Sigmoid colon (tissue), 7 donors: Measurements from ENCODE around the gene RFX4. TPM values are rescaled to one million over a fixed set of nuclear protein-coding genes. Genes with fewer than 3 reads are reported as not detected.

Experiments used
- DNase-seq: peaks from one replicate; pipeline ENCODE4 v3.0.0-alpha.2; 2019
- H3K27ac ChIP-seq, 4 donors: fragments of 200-600 bp; sonication (generic); one replicate each; pipeline ENCODE4 v1.5.1; 2016 to 2019; ENCODE audit warnings: mild to moderate bottlenecking in 1 of 4
- H3K27me3 ChIP-seq, 3 donors: fragments of 200-600 bp; sonication (generic); one replicate each; pipeline ENCODE4 v1.5.1; 2019; ENCODE audit warnings: mild to moderate bottlenecking in 1 of 3
- H3K36me3 ChIP-seq, 4 donors: fragments of 200-600 bp; sonication (generic); one replicate each; pipeline ENCODE4 v1.5.1; 2016 to 2019
- H3K4me1 ChIP-seq, 4 donors: fragments of 200-600 bp; sonication (generic); one replicate each; pipeline ENCODE4 v1.5.1; 2017 to 2019
- H3K4me3 ChIP-seq, 4 donors: fragments of 200-600 bp; sonication (generic); one replicate each; pipeline ENCODE4 v1.5.1; 2017 to 2019; ENCODE audit warnings: mild to moderate bottlenecking in 2 of 4, moderate library complexity in 1 of 4
- H3K9me3 ChIP-seq, 4 donors: fragments of 200-600 bp in 3 of 4; sonication (generic) in 3 of 4; one replicate each; pipeline versions ENCODE4 v1.5.1 to v1.6.1; 2013 to 2019
- CTCF ChIP-seq, 4 experiments: fragments of 450-650 bp in 3 of 4; fragments of 200-600 bp in 1 of 4; IDR thresholded peaks; one replicate each; pipeline ENCODE4 v1.5.1; 2016 to 2019; ENCODE audit warnings: antibody characterized with exemption in 4 of 4, mild to moderate bottlenecking in 3 of 4, moderate library complexity in 2 of 4
- EP300 ChIP-seq, 4 donors: sonication (generic); formaldehyde crosslinking; IDR thresholded peaks; one replicate each; pipeline ENCODE4 v1.6.1; 2017; ENCODE audit warnings: antibody characterized with exemption in 4 of 4
- POLR2A ChIP-seq, 2 donors: fragments of 450-650 bp; IDR thresholded peaks; one replicate each; pipeline ENCODE4 v1.6.1; 2016; ENCODE audit warnings: antibody characterized with exemption in 2 of 2, mild to moderate bottlenecking in 2 of 2, moderate library complexity in 2 of 2
- POLR2AphosphoS5 ChIP-seq, 4 donors: sonication (generic); formaldehyde crosslinking; IDR thresholded peaks; one replicate each; pipeline ENCODE4 v1.6.1; 2017; ENCODE audit warnings: antibody characterized with exemption in 4 of 4
- WGBS, 2 donors: extraction: QIAGEN DNeasy Blood & Tissue Kit; methylation state at CpG; one replicate each; pipeline ENCODE4 v1.1.7; 2013; 5-methylcytosine and 5-hydroxymethylcytosine counted together
- intact Hi-C: fragments of 100-400 bp; cut with DNase I; formaldehyde crosslinking; loops from one replicate; pipeline ENCODE4 v1.15.1; 2023
- polyA plus RNA-seq, 3 donors: library from polyadenylated mRNA; stranded (reverse); fragments of 200-250 nt; gene quantifications; one replicate each; pipeline ENCODE4 v1.2.3, GENCODE V29; 2013
- total RNA-seq, 4 donors: library from RNA; depleted of rRNA; stranded (reverse); fragments of >200 nt; gene quantifications; one replicate each; pipeline ENCODE4 v1.1.0, GENCODE V29; 2016
- donor health status: healthy with polysubstance abuse.
- donor health status: Bipolar disorder and iron deficiency.
- donor health status: healthy.

RFX4 gene
- total and polyA plus RNA-seq, 7 donors = 0.01 TPM; not detected in 6

DNA sequence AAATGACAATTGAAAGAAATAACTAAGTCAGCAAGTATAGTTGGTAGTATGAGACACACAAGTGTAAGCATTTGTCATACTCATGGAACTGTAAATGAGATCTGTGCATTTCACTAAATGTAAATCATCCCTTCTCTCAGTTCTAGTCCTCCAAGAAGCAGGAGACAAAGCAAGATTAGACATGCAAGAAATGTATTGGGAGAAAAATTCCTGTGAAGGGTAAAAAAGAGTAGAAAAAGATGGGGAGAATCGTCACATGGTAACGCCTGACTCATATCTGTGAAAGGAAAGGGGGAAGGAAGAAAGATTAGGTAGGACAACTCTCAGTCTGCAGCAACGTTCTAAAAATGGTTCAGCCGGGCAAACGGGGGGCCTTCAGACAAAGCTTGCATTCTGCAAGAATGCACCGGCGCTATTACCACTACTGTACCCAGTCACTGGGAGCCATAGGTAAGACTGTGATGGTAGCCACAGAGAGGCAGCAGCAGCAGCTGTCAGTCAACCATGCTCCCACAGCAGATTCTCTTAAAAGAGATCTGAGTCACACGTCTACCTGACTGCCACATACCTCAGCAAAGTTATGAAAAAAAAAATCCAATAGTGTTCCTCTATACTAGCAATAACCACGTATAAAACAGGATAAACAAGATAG lies 18.0 kb upstream of the RFX4 start:
- H3K4me1 ChIP-seq = no peaks in the 10 kb centered on the region
- H3K9me3 ChIP-seq = peaks cover 0 to 3% (median 0%) of the 10 kb centered on the region in 4 donors
- intact Hi-C loops = no loop called here
- no peak overlapping the region for H3K4me3 ChIP-seq
- DNase-seq = no peak
- 63 to 70% methylated on average over 9 of the region's 9 CpGs for WGBS, 2 donors
- no peaks in the 10 kb centered on the region for H3K36me3 ChIP-seq
- no peaks in the 10 kb centered on the region for H3K27me3 ChIP-seq
- TF ChIP-seq POLR2AphosphoS5 (IDR thresholded peaks at IDR 0.05) (no peak), CTCF (IDR thresholded peaks at IDR 0.05) (no peak), POLR2A (IDR thresholded peaks at IDR 0.05) (no peak), EP300 (IDR thresholded peaks at IDR 0.05) (no peak)
- H3K27ac ChIP-seq = no peak overlapping the region

DNA sequence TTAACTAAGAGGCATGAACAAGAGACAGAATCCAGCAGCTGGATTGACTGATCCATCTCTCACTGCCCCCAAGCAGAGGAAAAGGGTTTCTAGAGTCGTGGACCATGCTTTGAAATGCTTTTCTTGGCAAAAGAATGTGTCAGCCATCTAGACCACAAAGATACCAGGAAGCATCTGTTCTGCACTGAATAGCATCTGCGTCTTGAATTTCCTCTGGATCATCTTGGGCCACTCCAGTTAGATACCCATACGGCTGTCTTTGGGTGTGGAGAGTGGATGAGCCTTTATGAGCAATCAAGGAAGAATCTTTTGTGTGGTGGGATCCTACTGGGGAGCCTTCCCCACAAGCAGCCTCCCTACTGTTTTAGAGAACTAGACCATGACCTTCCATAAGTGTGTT lies 16.0 kb upstream of the RFX4 start:
- 71 to 74% methylated on average over 3 of the region's 3 CpGs for whole genome bisulfite sequencing, 2 donors
- intact Hi-C loops = no loop called here
- H3K36me3 ChIP-seq = no peaks in the 10 kb centered on the region
- no peaks in the 10 kb centered on the region for H3K4me1 ChIP-seq
- DNase-seq = no peak
- TF ChIP-seq CTCF (IDR thresholded peaks at IDR 0.05) = no peak
- TF ChIP-seq POLR2AphosphoS5 (IDR thresholded peaks at IDR 0.05) = no peak
- no peak for TF ChIP-seq POLR2A (IDR thresholded peaks at IDR 0.05)
- no peak for TF ChIP-seq EP300 (IDR thresholded peaks at IDR 0.05)
- H3K9me3 ChIP-seq = peaks cover 0 to under 1% (median 0%) of the 10 kb centered on the region in 4 donors
- no peak overlapping the region for H3K4me3 ChIP-seq
- no peak overlapping the region for H3K27ac ChIP-seq
- H3K27me3 ChIP-seq = no peaks in the 10 kb centered on the region

DNA sequence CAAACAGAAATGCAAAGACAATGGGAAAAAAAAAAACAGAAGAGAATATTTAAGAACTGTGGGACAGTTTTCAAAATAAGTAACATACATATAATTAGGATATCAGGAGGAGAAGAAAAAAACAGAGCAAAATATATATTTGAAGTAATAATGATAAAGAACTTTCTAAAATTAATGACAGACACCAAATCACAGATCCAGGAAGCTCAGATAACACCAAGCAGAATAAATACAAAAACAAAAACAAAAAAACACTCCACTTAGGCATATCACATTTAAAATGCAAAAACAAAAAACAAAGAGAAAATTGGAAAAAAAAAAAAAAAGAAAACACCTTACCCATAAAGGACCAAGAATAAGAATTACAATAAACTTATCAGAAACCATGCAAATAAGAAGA lies 9.6 kb upstream of the RFX4 start:
- DNase-seq = no peak
- intact Hi-C loops = no loop called here
- Histone ChIP-seq H3K4me3 (no peak overlapping the region), H3K27ac (no peak overlapping the region), H3K27me3 (peaks cover 0 to 18% (median 0%) of the 10 kb centered on the region in 3 donors), H3K9me3 (no peaks in the 10 kb centered on the region), H3K4me1 (no peaks in the 10 kb centered on the region), H3K36me3 (no peaks in the 10 kb centered on the region)
- no peak for TF ChIP-seq CTCF (IDR thresholded peaks at IDR 0.05)
- TF ChIP-seq POLR2A (IDR thresholded peaks at IDR 0.05) = no peak
- TF ChIP-seq POLR2AphosphoS5 (IDR thresholded peaks at IDR 0.05) = no peak
- no peak for TF ChIP-seq EP300 (IDR thresholded peaks at IDR 0.05)

- Histone ChIP-seq H3K27me3 (peaks cover 15 to 54% (median 34%) of the 10 kb centered on the region in 3 donors), H3K4me1 (peaks cover 0 to 16% (median 14%) of the 10 kb centered on the region in 4 donors), H3K27ac (no peak overlapping the region), H3K9me3 (no peaks in the 10 kb centered on the region), H3K4me3 (no peak overlapping the region), H3K36me3 (no peaks in the 10 kb centered on the region)
- TF ChIP-seq EP300 (IDR thresholded peaks at IDR 0.05) (no peak), POLR2AphosphoS5 (IDR thresholded peaks at IDR 0.05) (no peak), CTCF (IDR thresholded peaks at IDR 0.05) (no peak), POLR2A (IDR thresholded peaks at IDR 0.05) (no peak)
- 86 to 94% methylated on average over 2 of the region's 2 CpGs for WGBS, 2 donors
- DNase-seq = no peak
- intact Hi-C loops = no loop called here
These were observed 6.0 kb upstream of the RFX4 start for GRCh38 chr12:106576848-106577247.
